GM19328 (cell line): ENCODE results near the gene AMER2.

ENCODE experiments used
- ATAC-seq: cut with Tn5 transposase; IDR thresholded peaks from one replicate; pipeline ENCODE4 v1.9.1; 2021; ENCODE audit warnings: mild to moderate bottlenecking, moderate library complexity; ENCODE audit not compliant: unreplicated experiment

Gene AMER2

DNA sequence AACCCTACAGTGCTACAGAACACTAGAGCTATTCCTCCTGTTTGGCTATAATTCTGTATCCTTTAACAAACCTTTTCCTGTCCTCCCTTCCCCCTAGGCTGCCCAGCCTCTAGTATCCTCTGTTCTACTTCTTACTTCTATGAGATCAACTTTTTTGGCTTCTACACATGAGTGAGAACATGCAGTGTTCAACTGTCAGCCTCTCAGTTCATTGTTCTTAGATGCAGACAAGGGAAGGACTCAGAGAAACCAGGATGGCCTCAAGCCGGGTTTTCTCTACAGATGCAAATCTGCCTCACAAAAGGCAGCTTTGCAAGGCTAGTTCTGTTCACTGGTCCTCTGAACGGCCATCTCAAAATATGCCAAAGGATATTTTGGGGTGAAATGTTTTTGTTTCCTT, 18.4 kb downstream of the AMER2 start:
- no peak for ATAC-seq

DNA sequence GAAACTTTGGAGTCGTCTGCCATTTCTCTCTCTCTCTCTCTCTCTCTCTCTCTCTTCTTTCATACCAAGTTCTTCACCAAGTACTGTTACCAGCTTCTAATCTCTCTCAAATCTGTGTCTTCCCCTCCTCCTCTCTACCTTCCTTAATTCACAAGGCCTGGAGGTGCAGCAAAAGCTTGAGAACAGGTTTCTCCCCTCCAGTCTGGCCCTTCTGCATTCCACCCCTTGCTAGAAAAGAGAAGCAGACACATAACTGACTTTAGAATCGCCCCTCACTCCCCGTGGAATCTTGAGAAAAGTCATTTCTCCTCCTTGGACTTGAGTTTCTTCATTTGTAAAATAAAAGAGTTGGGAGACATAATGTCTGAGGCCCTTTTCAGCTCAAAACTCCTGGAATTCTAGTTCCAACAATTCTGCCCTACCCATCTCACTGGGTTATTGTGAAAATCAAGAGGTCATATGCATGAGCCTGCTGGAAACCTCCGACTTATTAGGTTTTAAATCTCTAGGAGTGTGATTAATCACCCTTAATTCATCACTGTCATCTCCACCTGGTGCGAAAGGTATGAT, 20.4 kb downstream of the AMER2 start:
- no peak for ATAC-seq

DNA sequence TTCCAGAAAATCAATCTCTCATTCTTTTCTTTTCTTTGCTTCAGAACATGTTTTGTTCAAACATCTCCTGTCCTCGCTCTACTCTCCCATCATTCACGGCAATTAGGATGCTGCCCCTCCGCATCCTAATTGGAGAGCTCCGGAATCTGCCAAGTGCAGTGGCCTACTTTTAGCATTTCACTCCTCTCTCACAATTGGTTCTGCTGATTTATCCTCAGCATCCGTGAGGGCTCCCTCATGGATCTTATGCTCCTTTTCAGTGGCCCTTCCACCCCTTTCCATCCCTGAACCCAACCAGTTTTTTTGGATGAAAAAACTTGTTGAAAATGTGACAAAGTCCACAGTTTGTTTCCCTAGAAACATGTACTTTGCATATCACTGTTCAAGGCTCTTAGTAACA, 22.4 kb downstream of the AMER2 start:
- ATAC-seq = no peak

DNA sequence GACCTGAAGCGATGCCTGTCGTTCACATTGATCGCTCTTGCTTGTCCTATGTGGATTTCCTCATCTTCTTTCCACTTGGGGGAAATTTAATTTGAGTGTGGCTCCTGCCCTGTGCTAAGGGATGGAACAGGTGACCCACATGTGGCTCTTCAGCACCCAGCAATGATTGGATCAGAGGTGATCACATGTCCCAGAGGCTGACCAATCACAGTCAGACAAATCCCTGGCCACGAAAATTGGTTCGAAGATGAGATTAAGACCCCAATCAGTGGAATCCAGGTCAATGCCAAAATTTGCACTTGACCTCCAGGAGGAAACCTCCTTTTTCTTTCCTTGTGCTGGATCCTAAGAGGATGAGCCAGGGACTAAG, 23.7 kb downstream of the AMER2 start:
- no peak for ATAC-seq

DNA sequence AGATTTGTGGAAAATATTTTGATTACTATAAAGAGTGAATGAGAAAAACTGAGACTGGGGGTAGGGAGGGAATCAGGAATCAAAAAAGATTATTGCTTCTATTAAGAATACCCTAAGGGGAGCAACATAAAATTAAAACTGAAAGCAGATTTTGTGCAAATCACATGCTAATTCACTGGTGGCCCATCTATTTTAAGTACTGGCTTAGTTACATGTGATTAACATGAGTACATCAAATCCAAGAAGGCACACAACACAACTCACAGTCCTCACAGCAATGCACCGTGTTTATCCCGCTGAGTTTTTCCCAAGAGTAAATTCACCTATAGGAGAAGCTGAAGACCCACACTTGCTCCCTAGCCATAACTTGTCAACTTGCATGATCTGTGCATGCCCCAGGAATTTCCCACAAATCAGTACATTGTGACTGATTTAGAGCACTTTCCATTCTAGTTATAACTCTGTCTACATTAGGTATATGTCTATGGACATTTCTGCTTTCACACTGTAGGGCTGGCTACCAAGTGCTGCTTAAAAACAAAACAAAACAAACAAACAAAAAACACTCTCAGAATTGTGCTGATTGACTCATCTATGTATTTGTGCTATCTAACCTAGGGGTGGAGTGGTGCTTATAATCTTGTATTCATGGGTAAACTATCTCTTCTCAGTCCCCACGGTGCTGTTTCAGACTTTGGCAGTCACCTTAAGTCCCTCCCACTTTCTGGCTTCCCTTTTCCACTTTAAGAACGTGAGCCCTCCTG, 24.3 kb downstream of the AMER2 start:
- no peak for ATAC-seq

DNA sequence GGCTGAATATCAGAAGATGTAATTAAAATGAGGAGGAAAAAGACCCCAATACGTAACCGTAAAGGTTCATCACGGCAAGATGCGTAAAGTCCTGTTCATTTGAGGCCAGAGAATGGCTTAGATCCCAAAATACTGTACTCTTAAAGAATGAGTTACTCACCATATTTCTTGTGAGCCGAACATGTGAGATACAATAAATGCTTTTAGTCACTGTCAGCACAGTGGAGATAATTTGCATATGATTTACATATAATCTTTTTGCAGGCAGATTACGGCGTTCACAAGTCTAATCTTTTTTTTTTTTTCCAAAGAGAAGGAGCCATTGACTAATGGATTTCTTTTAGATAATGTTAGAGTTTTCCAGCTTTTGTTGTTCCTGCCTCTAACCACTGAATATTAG, 28.4 kb downstream of the AMER2 start:
- ATAC-seq = no peak

DNA sequence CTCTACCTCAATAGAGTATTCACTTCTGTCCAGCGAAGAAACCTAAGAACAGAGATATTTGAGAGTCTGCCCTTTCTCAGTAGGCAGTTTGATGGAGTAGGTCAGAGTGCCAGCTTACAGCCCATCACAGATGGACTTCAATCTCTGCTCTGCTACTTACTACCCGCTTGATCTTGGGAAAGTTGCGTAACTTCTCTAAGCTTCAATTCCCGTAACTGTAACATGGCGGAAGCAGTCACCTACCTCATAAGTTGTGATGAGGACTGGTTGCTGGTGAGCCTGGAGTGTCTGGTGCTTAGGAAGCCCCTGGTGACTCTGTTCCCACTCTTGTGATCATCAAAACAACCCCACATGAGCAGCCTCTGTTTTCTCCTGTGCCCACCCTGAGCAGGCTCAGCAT, 31.0 kb downstream of the AMER2 start:
- no peak for ATAC-seq

DNA sequence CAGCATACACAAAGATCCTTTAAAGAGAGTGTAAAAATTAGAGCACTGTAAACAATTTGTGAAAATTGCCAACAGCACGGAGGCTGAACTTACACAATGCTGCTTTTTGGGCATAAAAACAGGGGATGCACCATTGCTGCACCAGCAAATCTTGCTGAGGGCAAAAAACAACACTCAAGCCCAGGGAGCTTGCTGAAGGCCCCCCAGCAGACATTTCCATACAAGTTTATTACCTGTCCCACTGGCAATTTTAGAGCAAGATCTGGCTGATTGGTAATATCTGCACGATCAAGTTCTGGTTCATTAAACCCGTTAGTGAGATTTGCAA, 34.3 kb downstream of the AMER2 start:
- ATAC-seq = no peak

DNA sequence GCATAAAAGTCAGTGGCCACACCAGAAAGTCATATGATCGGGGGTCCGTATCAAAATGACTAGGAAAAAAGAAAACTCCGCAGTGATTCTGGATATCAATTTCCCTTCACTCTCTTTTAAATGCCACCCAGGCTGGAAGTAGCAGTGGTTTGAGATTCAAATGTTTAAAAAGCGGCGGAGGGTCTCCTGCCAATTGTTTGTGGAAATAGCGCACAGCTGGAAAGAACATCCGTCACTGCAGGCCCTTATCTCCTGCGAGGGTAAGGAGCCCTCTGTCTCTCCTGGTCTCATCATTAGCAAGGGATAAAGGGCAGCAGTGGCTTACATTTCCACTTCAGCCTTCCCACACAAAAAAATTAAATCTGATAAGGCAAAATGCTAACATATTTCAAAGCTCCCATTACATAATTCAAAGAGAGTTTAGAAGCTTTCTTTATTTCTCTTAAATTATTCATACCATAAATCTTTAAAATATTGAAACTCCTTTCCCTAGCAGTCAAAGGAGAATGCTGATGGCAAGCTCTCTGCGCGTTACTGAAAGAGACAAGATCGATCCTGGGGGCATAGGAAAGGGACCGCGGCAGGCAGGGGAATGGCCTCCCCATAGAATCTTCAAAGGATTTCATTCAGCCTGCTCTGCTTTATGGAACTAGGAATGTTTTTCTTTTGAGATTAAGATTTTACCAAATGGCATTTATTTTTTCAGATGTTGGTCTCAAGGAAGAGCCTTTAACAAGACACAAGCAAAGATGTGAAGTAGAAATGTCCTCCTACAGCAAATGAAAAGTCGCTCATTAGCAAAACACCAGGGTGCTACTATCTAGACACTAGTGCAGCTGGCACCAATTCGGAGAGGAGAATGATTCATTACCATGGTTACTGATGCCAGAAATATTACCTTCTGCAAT, 35.0 kb downstream of the AMER2 start:
- no peak for ATAC-seq

DNA sequence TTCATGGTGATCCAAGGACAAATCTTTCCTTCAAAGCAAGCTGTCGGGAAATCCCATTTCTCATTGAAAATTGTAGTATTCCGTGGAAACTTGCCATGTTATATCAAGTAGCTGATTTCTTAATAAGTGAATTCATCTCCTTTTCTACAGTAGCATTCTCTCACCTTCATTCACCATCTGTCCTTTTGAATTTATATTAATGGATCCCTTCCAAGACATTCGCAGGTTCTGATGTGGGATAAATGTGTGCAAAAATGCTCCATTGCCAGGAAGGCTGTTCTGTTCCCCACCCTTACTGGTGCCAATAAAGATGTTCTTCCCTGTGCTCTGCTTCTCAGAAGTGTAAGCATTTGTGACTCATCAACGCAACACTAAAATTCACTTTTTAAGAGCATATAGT, 36.2 kb downstream of the AMER2 start:
- ATAC-seq = no peak

DNA sequence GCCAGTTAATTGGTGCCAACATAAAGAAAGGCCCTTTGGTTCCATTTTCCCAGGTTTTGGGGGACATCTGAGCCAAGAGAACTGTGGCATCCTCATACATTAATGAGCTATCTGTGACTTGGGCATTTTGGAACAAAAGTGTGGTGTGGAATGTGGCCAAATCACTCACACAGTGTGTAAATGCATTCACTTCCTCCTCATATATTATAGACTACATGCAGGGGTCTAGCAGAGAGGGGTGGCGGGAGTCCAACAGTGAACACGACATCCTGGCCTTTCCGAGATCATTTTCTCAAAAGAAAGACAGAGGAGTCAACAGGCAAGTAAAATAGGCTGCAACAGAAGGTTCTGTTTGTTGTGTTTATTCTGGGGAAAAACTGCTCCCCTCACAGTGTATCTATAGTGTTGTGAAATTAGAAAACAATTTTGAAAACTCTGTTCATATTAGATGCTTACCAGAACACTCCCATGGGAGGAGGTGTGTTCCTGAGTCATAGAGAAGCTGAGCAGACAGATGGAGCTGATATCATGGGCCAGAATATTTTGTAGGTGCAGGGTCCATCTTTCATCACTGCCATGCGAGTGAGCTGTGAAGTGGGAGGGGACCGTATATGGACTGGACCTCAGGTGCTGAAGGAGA, 39.2 kb downstream of the AMER2 start:
- ATAC-seq = no peak

DNA sequence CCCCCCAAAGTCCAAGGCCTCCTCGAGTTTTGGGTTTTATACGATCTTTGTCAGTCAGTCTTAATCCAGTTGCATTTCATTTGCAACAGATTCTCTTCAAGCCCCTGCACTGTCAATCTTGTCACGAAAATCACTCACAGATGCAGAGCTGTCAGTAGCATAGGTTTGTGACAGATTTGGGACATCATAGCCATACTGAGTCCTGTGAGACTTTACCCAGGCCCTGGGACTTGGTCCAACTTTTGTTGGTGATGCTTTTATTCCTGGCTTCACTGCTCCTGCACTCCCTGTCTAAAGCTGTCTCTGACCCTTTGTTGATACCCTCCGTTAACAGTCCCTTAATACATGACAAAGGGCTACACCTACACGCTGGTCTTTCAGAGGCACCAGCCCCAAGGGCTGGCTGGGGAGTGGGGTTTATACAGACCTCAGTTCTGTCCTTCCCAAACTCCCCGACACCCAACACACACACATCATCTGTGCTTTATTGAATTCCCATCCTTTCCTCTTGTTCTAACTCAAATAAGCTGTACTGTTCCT, 40.1 kb downstream of the AMER2 start:
- no peak for ATAC-seq

DNA sequence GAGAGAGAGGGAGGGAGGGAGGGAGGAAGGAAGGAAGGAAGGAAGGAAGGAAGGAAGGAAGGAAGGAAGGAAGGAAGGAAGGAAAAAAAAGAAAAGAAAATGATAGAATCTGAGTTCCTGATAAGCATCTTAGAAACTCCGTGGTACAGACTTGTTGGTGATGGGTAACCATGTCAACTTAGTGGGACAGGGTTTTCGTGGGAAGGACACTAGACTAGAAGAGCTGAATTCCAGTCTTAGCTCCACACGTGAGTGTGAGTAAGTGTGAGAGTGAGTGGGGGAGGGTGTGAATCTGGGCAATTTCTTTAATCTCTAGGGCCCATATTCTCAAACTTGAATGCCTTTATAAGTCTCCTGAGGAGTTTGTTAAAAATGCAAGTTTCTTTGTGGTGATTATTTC, 41.1 kb downstream of the AMER2 start:
- no peak for ATAC-seq

DNA sequence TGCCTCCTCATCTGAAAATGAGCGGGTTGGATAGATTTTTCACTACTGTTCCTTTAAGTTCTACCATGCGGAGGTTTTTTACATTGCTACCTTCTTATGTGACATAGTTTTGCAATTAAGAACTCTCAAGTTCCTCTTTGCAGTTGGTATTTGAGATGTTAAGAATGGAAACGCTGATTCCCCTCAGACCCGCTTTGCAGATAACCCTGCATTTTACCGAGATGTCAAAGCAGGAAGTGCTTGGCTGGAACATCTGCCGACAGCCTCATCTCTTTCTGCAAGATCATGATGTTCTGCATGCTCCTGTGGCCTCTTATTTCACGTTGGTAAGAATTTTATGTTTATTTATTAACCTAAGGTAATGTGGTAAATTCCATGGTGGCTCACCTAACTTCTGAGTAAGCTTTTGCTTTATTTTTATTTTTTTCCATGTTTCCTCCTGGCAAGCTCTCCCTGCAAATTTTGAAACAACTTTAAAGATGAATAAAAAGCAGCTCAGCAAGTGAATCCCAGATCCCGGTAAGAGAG, 53.6 kb downstream of the AMER2 start:
- no peak for ATAC-seq

DNA sequence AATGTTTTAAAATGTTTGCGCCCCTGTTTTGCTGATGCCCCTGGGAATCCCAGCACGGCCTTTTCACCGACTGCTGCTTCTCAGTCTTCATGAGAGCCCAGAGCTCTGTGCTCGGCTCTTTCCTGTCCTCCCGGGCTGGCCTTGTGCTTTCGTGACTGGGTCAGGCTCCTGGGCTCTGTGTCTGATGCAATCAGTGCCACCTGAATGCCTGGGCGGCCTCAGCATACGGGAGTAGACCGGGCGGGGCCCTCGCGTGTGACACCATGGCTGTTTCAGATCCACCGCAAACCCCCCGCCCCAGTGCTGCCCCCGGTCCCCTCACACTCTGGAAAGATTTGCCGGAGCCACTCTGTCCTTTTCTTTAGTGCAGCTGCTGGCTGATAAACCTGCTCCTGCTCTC, 54.8 kb downstream of the AMER2 start:
- ATAC-seq = no peak

DNA sequence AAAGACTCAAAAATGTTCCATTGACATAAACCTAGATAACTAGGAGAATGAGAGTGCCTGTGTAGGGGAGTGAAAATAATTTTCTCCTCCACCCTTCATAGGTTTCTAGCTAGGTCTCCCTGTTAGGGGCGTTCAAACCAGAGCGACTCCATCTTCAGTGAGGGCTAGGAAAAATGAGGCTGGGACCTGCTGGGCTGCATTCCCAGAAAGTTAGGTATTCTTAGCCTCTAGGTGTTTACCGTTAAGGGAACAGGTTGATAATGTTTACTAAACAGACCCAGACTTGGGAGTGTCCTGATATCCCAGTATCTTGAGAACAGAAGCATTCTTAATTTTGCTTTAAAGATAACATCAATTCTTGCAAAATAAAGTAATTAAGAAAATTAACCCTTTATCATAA, 56.0 kb downstream of the AMER2 start:
- ATAC-seq = no peak

DNA sequence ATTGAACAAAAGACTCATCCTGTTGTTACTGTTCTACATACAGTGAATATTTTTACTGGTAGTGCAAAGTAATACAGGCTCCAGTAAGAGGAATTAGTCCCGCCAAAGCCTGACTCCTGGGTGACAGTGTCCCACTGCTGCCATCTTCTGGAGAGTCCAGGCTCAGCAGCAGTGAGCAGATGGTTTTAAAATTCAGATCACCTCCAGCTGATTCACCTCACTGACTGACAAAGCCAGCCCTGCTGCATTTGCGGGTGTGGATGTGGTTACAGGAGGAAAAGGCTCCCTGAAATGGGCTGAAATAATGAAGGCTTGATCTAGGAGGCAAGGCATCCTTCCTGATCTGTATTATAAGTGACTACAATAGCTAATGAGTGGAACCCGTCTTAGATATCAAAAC, 57.9 kb downstream of the AMER2 start:
- peak; percentile 58 for ATAC-seq

DNA sequence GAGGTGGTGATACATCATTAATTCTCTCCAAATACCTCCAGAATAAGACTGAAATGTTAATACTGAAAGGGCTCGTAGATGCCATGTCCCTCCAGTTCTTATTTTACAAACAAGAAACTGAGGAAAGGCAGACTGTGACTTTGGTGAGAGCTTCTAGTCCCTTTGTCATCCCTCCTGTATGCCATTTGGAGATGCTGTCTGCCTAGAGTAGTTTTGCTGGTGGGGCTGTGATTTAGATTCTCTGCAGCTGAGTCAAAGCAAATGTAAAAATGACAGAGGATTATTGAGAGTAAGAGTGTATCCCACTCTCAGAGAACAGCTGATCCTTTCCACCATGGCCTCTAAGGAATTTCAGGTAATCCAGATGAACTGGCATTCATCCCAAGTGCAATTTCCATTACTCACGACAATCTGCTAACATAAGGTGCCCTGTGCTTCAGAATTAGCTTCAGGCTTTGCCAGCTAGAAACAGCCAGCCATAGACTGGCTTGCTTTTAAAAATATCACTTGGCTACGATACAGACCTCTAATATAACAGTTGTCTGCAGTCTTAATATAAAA, 59.3 kb downstream of the AMER2 start:
- ATAC-seq = no peak
